HL-60 (cell line): ENCODE data around the gene LMAN1L.

Experiments used
- GABPA ChIP-seq: IDR thresholded peaks from 2 replicates; pipeline ENCODE4 v1.6.1; 2012; ENCODE audit warnings: low read depth
- POLR2AphosphoS5 ChIP-seq: IDR thresholded peaks from 2 replicates; pipeline ENCODE4 v1.6.1; 2012; ENCODE audit warnings: low read depth
- SPI1 ChIP-seq: IDR thresholded peaks from 2 replicates; pipeline ENCODE4 v1.6.1; 2012; ENCODE audit warnings: low read depth, mild to moderate bottlenecking, borderline replicate concordance
- TF ChIP-seq, protein P1 (sequence below): IDR thresholded peaks from one replicate; pipeline ENCODE4 v1.5.1; 2011; ENCODE audit warnings: low read length, control low read depth, inconsistent platforms; ENCODE audit not compliant: insufficient read depth
- TF ChIP-seq, protein P2 (sequence below): IDR thresholded peaks from 2 replicates; pipeline ENCODE4 v1.6.1; 2012; ENCODE audit warnings: low read depth; ENCODE audit not compliant: insufficient replicate concordance

DNA sequence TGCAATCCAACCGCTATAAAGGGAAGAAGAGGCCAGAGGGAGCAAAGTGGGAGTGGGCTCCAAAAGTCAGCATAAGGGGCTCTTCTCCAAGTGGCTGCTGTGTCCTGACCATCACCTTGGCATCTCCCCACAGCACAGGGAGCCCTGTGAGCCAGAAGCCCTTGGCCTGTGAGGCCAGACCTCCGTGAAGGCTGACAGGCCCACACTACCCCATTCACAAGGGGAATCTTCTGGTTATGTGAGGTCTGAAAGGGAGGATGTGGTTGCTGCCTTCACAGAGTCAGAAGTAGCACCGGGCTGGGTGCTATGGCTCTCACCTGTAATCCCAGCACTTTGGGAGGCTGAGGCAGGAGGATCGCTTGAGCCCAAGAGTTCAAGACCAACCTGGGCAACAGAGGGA lies 32.9 kb downstream of the LMAN1L start:
- TF ChIP-seq, protein P1, sequence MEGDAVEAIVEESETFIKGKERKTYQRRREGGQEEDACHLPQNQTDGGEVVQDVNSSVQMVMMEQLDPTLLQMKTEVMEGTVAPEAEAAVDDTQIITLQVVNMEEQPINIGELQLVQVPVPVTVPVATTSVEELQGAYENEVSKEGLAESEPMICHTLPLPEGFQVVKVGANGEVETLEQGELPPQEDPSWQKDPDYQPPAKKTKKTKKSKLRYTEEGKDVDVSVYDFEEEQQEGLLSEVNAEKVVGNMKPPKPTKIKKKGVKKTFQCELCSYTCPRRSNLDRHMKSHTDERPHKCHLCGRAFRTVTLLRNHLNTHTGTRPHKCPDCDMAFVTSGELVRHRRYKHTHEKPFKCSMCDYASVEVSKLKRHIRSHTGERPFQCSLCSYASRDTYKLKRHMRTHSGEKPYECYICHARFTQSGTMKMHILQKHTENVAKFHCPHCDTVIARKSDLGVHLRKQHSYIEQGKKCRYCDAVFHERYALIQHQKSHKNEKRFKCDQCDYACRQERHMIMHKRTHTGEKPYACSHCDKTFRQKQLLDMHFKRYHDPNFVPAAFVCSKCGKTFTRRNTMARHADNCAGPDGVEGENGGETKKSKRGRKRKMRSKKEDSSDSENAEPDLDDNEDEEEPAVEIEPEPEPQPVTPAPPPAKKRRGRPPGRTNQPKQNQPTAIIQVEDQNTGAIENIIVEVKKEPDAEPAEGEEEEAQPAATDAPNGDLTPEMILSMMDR: no peak
- TF ChIP-seq GABPA: no peak
- no peak for TF ChIP-seq SPI1
- no peak; the same call in 1 of the 2 replicates for TF ChIP-seq POLR2AphosphoS5
- TF ChIP-seq, protein P2, sequence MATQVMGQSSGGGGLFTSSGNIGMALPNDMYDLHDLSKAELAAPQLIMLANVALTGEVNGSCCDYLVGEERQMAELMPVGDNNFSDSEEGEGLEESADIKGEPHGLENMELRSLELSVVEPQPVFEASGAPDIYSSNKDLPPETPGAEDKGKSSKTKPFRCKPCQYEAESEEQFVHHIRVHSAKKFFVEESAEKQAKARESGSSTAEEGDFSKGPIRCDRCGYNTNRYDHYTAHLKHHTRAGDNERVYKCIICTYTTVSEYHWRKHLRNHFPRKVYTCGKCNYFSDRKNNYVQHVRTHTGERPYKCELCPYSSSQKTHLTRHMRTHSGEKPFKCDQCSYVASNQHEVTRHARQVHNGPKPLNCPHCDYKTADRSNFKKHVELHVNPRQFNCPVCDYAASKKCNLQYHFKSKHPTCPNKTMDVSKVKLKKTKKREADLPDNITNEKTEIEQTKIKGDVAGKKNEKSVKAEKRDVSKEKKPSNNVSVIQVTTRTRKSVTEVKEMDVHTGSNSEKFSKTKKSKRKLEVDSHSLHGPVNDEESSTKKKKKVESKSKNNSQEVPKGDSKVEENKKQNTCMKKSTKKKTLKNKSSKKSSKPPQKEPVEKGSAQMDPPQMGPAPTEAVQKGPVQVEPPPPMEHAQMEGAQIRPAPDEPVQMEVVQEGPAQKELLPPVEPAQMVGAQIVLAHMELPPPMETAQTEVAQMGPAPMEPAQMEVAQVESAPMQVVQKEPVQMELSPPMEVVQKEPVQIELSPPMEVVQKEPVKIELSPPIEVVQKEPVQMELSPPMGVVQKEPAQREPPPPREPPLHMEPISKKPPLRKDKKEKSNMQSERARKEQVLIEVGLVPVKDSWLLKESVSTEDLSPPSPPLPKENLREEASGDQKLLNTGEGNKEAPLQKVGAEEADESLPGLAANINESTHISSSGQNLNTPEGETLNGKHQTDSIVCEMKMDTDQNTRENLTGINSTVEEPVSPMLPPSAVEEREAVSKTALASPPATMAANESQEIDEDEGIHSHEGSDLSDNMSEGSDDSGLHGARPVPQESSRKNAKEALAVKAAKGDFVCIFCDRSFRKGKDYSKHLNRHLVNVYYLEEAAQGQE: no peak
